Measurements from ENCODE around the gene MAGI2.

GRCh38 chr7:79216236-79216635 is 237.2 kb downstream of the MAGI2 start:
- TF ChIP-seq CTCF (conservative IDR thresholded peaks at IDR 0.05; ENCODE audit: low read depth, low read length): no peak
- TF ChIP-seq EZH2 (IDR thresholded peaks at IDR 0.05; ENCODE audit: borderline replicate concordance, low read depth, low read length, poor library complexity, severe bottlenecking): no peak

Data from A673 (cell line).